HuH-7.5 (cell line): Measurements from ENCODE around the gene TRPV6.

Experiments
- DNase-seq: peaks from one replicate; pipeline ENCODE4 v3.0.0; 2011; ENCODE audit warnings: low spot score

The TRPV6 gene

GRCh38 chr7:142908290-142908689 is 22.7 kb upstream of the TRPV6 start:
- no peak for DNase-seq

- no peak for DNase-seq
Measured at GRCh38 chr7:142906643-142907042, 21.1 kb upstream of the TRPV6 start.

GRCh38 chr7:142905759-142906158 is 20.2 kb upstream of the TRPV6 start:
- no peak for DNase-seq

GRCh38 chr7:142904128-142904527 is 18.6 kb upstream of the TRPV6 start:
- no peak for DNase-seq

- no peak for DNase-seq
Measured at GRCh38 chr7:142901426-142902259, 16.1 kb upstream of the TRPV6 start.

- DNase-seq = no peak
Measured at GRCh38 chr7:142899661-142900060, 14.1 kb upstream of the TRPV6 start.

- DNase-seq = no peak
Measured at GRCh38 chr7:142898377-142899170, 13.0 kb upstream of the TRPV6 start.

- DNase-seq = no peak
Measured at GRCh38 chr7:142897691-142898090, 12.1 kb upstream of the TRPV6 start.

- no peak for DNase-seq
Measured at GRCh38 chr7:142896741-142897379, 11.3 kb upstream of the TRPV6 start.

- DNase-seq = no peak
Measured at GRCh38 chr7:142896151-142896550, 10.6 kb upstream of the TRPV6 start.

GRCh38 chr7:142894985-142895593 is 9.5 kb upstream of the TRPV6 start:
- DNase-seq = no peak

- no peak for DNase-seq
Measured at GRCh38 chr7:142894112-142894984, 8.8 kb upstream of the TRPV6 start.

- DNase-seq = no peak
Measured at GRCh38 chr7:142892951-142893350, 7.4 kb upstream of the TRPV6 start.

GRCh38 chr7:142891490-142892082 is 6.0 kb upstream of the TRPV6 start:
- no peak for DNase-seq

GRCh38 chr7:142890874-142891485 is 5.4 kb upstream of the TRPV6 start:
- no peak for DNase-seq

- no peak for DNase-seq
Measured at GRCh38 chr7:142889816-142890215, 4.3 kb upstream of the TRPV6 start.

- DNase-seq = no peak
Measured at GRCh38 chr7:142887282-142888015, 1.9 kb upstream of the TRPV6 start.

GRCh38 chr7:142886866-142887265 is 1.3 kb upstream of the TRPV6 start:
- DNase-seq = no peak

- DNase-seq = no peak
Measured at GRCh38 chr7:142884286-142884640, 1.3 kb downstream of the TRPV6 start.
